Neuronal stem cell (in vitro differentiated cells): ENCODE data around the gene CXCL6.

ENCODE experiments used
- DNase-seq: peaks from one replicate; pipeline ENCODE4 v3.0.0-alpha.2; 2013; ENCODE audit warnings: low spot score
- H2AFZ ChIP-seq: one replicate; pipeline ENCODE4 v1.6.1; 2013; ENCODE audit warnings: mild to moderate bottlenecking, low read length, inconsistent platforms
- H2AK5ac ChIP-seq: 2 replicates; pipeline ENCODE4 v1.6.1; 2013; ENCODE audit warnings: low read depth, mild to moderate bottlenecking, inconsistent platforms, low read length, moderate library complexity, mixed read lengths
- H2BK120ac ChIP-seq: 2 replicates; pipeline ENCODE4 v1.6.1; 2013; ENCODE audit warnings: low read depth, mild to moderate bottlenecking, inconsistent platforms, low read length, moderate library complexity, mixed read lengths
- H2BK12ac ChIP-seq: one replicate; pipeline ENCODE4 v1.6.1; 2013; ENCODE audit warnings: low read length, inconsistent platforms
- H2BK15ac ChIP-seq: 2 replicates; pipeline ENCODE4 v1.6.1; 2013; ENCODE audit warnings: mild to moderate bottlenecking, low read length, inconsistent platforms, mixed read lengths
- H2BK5ac ChIP-seq: one replicate; pipeline ENCODE4 v1.6.1; 2013; ENCODE audit warnings: inconsistent platforms, mild to moderate bottlenecking, low read length, moderate library complexity
- H3K14ac ChIP-seq: one replicate; pipeline ENCODE4 v1.6.1; 2013; ENCODE audit warnings: low read length, inconsistent platforms
- H3K18ac ChIP-seq: 2 replicates; pipeline ENCODE4 v1.6.1; 2013; ENCODE audit warnings: low read length, inconsistent platforms
- H3K23ac ChIP-seq: 2 replicates; pipeline ENCODE4 v1.6.1; 2013; ENCODE audit warnings: low read depth, mild to moderate bottlenecking, mixed read lengths, low read length, inconsistent platforms; ENCODE audit not compliant: poor library complexity
- H3K27ac ChIP-seq: replicated peaks from 3 replicates; pipeline ENCODE4 v1.5.1; 2013; ENCODE audit warnings: low read length, inconsistent platforms
- H3K27me3 ChIP-seq, 3 experiments: 2 replicates each; pipeline ENCODE4 v1.6.1; 2013; ENCODE audit warnings: low read length in 3 of 3, mild to moderate bottlenecking in 2 of 3, inconsistent platforms in 1 of 3, low read depth in 1 of 3, mixed read lengths in 1 of 3, moderate library complexity in 1 of 3; ENCODE audit not compliant: control insufficient read depth in 3 of 3, insufficient read depth in 3 of 3
- H3K36me3 ChIP-seq, 2 donors: replicated peaks in 1 of 2; 2 replicates each; pipeline ENCODE4 v1.6.1; 2013; ENCODE audit warnings: low read length in 2 of 2; ENCODE audit not compliant: control insufficient read depth in 2 of 2, insufficient read depth in 2 of 2
- H3K4ac ChIP-seq: 2 replicates; pipeline ENCODE4 v1.6.1; 2013; ENCODE audit warnings: inconsistent platforms, mild to moderate bottlenecking, low read length, moderate library complexity
- H3K4me1 ChIP-seq, 2 donors: 1 replicate in 1 of 2; 2 replicates in 1 of 2; pipeline ENCODE4 v1.6.1; 2013; ENCODE audit warnings: low read length in 2 of 2, low read depth in 1 of 2; ENCODE audit not compliant: control insufficient read depth in 2 of 2, insufficient read depth in 1 of 2
- H3K4me2 ChIP-seq: one replicate; pipeline ENCODE4 v1.6.1; 2013; ENCODE audit warnings: mild to moderate bottlenecking, low read length, inconsistent platforms; ENCODE audit not compliant: insufficient read depth, poor library complexity, severe bottlenecking
- H3K4me3 ChIP-seq, 2 donors: 2 replicates each; pipeline ENCODE4 v1.5.1; 2013; ENCODE audit warnings: low read length in 2 of 2, mild to moderate bottlenecking in 2 of 2, inconsistent platforms in 1 of 2, moderate library complexity in 1 of 2
- H3K79me1 ChIP-seq: one replicate; pipeline ENCODE4 v1.6.1; 2013; ENCODE audit warnings: low read depth, mild to moderate bottlenecking, inconsistent platforms, low read length, moderate library complexity
- H3K9ac ChIP-seq: one replicate; pipeline ENCODE4 v1.6.1; 2013; ENCODE audit warnings: mild to moderate bottlenecking, low read depth, low read length, inconsistent platforms; ENCODE audit not compliant: poor library complexity
- H3K9me3 ChIP-seq, 2 donors: replicated peaks in 1 of 2; 2 replicates each; pipeline versions ENCODE3 to v1.6.1; 2013; ENCODE audit warnings: low read length in 2 of 2, mild to moderate bottlenecking in 2 of 2, inconsistent platforms in 1 of 2, low read depth in 1 of 2, mixed read lengths in 1 of 2, moderate library complexity in 1 of 2; ENCODE audit not compliant: control insufficient read depth in 2 of 2, insufficient read depth in 1 of 2
- H4K8ac ChIP-seq: one replicate; pipeline ENCODE4 v1.6.1; 2013; ENCODE audit warnings: low read depth, mild to moderate bottlenecking, inconsistent platforms, low read length, moderate library complexity
- H4K91ac ChIP-seq: one replicate; pipeline ENCODE4 v1.6.1; 2013; ENCODE audit warnings: low read length, low read depth, mild to moderate bottlenecking, inconsistent platforms; ENCODE audit not compliant: poor library complexity
- WGBS, 2 donors: extraction: QIAGEN DNeasy Blood & Tissue Kit; methylation state at CpG; one replicate each; pipeline ENCODE4 v1.1.7; 2013; ENCODE audit warnings: missing lambda C conversion rate in 2 of 2, mixed read lengths in 1 of 2; ENCODE audit not compliant: insufficient read length in 2 of 2, insufficient replicate concordance in 1 of 2; ENCODE audit errors: extremely low coverage in 2 of 2; 5-methylcytosine and 5-hydroxymethylcytosine counted together

The CXCL6 gene

DNA sequence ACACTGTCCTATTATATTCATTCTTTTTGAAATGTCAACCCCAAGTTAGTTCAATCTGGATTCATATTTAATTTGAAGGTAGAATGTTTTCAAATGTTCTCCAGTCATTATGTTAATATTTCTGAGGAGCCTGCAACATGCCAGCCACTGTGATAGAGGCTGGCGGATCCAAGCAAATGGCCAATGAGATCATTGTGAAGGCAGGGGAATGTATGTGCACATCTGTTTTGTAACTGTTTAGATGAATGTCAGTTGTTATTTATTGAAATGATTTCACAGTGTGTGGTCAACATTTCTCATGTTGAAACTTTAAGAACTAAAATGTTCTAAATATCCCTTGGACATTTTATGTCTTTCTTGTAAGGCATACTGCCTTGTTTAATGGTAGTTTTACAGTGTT is 34.3 kb downstream of the CXCL6 start:
- Histone ChIP-seq H3K4me1 (no peaks in the 10 kb centered on the region), H3K4me2 (no peak overlapping the region), H4K8ac (no peak overlapping the region), H2AFZ (no peak overlapping the region), H3K9me3 (no peaks in the 10 kb centered on the region), H3K9ac (no peak overlapping the region), H3K14ac (no peak overlapping the region), H2BK12ac (no peak overlapping the region), H3K23ac (no peak overlapping the region), H2BK15ac (no peak overlapping the region), H2BK5ac (no peak overlapping the region), H3K4me3 (no peak overlapping the region), H4K91ac (no peak overlapping the region), H2AK5ac (no peak overlapping the region), H3K18ac (no peak overlapping the region), H3K36me3 (no peaks in the 10 kb centered on the region), H3K79me1 (no peaks in the 10 kb centered on the region), H2BK120ac (no peak overlapping the region), H3K27ac (no peak overlapping the region), H3K27me3 (peaks cover 0 to 21% (median 21%) of the 10 kb centered on the region in 3 experiments), H3K4ac (no peak overlapping the region)
- no CpG with 5 or more reads among the region's 1 CpG for WGBS, 2 donors
- no peak for DNase-seq

DNA sequence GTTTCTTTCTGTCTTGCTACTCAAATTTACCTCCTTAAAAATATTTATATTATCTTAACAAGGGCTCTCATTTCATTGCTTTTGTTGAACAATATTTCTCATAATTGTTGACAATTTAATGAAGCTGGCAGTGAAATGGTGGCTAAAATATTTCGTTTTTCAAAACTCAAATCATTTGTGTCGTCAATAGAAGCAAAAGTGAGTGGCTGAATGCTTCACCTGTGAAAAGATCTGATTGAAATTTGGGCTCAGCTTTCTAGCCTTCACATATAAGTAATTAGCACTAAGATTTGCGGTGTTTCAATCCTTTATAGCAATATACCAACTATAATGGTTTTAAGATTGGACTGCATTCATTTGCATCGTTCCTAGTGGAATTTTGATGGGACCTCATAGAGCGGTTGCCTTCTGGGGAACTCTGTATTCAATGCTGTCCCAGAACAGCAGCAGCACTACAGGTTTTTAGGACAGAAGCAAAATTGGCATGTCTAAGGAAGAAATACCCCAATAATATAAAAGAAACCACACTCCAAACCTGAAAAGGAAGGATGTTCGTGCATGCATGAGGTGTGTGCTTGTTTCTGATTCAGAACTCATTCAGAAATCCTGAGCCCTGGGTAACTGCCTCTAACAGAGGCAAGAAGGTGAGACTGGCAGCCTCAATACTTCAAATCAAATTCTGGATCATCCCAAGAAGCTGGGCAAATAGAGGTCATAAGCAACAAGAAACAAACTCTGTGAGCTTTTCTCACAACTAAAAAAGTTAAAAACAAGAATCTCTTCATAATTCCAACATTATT is 35.2 kb downstream of the CXCL6 start:
- no CpG with 5 or more reads among the region's 6 CpGs for WGBS, 2 donors
- H3K79me1 ChIP-seq: no peaks in the 10 kb centered on the region
- no peak overlapping the region for H3K4me3 ChIP-seq
- peaks cover 0 to 21% (median 21%) of the 10 kb centered on the region in 3 experiments for H3K27me3 ChIP-seq
- no peak for DNase-seq
- no peak overlapping the region for H3K9ac ChIP-seq
- H4K91ac ChIP-seq: no peak overlapping the region
- no peak overlapping the region for H2BK15ac ChIP-seq
- no peak overlapping the region for H3K18ac ChIP-seq
- no peaks in the 10 kb centered on the region for H3K36me3 ChIP-seq
- no peak overlapping the region for H3K4me2 ChIP-seq
- H3K23ac ChIP-seq: no peak overlapping the region
- H3K27ac ChIP-seq: no peak overlapping the region
- H2AFZ ChIP-seq: no peak overlapping the region
- no peak overlapping the region for H4K8ac ChIP-seq
- H3K4ac ChIP-seq: no peak overlapping the region
- H2BK12ac ChIP-seq: no peak overlapping the region
- H2BK120ac ChIP-seq: no peak overlapping the region
- H3K9me3 ChIP-seq: no peaks in the 10 kb centered on the region
- no peak overlapping the region for H2BK5ac ChIP-seq
- H3K4me1 ChIP-seq: no peaks in the 10 kb centered on the region
- H3K14ac ChIP-seq: no peak overlapping the region
- no peak overlapping the region for H2AK5ac ChIP-seq

GRCh38 chr4:73872316-73873108 is 36.0 kb downstream of the CXCL6 start:
- Histone ChIP-seq H3K9ac (no peak overlapping the region), H3K9me3 (no peaks in the 10 kb centered on the region), H3K4ac (no peak overlapping the region), H3K36me3 (no peaks in the 10 kb centered on the region), H3K79me1 (no peaks in the 10 kb centered on the region), H3K27ac (no peak overlapping the region), H3K4me1 (no peaks in the 10 kb centered on the region), H2BK12ac (no peak overlapping the region), H3K14ac (no peak overlapping the region), H2AK5ac (no peak overlapping the region), H3K27me3 (peaks cover 0 to 21% (median 21%) of the 10 kb centered on the region in 3 experiments), H3K4me3 (no peak overlapping the region), H4K8ac (no peak overlapping the region), H3K4me2 (no peak overlapping the region), H2BK15ac (no peak overlapping the region), H2BK120ac (no peak overlapping the region), H4K91ac (no peak overlapping the region), H2BK5ac (no peak overlapping the region), H3K23ac (no peak overlapping the region), H3K18ac (no peak overlapping the region), H2AFZ (no peak overlapping the region)
- DNase-seq: no peak
- WGBS, 2 donors: no CpG with 5 or more reads among the region's 2 CpGs

- no peak overlapping the region for H4K91ac ChIP-seq
- H3K18ac ChIP-seq: no peak overlapping the region
- no peak overlapping the region for H3K14ac ChIP-seq
- no peak overlapping the region for H3K4me2 ChIP-seq
- no CpG with 5 or more reads among the region's 2 CpGs for WGBS, 2 donors
- H3K4me3 ChIP-seq: no peak overlapping the region
- no peak overlapping the region for H3K27ac ChIP-seq
- no peak overlapping the region for H4K8ac ChIP-seq
- no peak overlapping the region for H2BK5ac ChIP-seq
- H2AK5ac ChIP-seq: no peak overlapping the region
- no peak overlapping the region for H2BK12ac ChIP-seq
- H3K4ac ChIP-seq: no peak overlapping the region
- H3K9ac ChIP-seq: no peak overlapping the region
- no peaks in the 10 kb centered on the region for H3K9me3 ChIP-seq
- no peak overlapping the region for H2AFZ ChIP-seq
- H3K27me3 ChIP-seq: peaks cover 0 to 14% (median 10%) of the 10 kb centered on the region in 3 experiments
- no peak overlapping the region for H2BK15ac ChIP-seq
- no peaks in the 10 kb centered on the region for H3K36me3 ChIP-seq
- H2BK120ac ChIP-seq: no peak overlapping the region
- no peak for DNase-seq
- no peak overlapping the region for H3K23ac ChIP-seq
- no peaks in the 10 kb centered on the region for H3K4me1 ChIP-seq
- no peaks in the 10 kb centered on the region for H3K79me1 ChIP-seq
These were observed 37.9 kb downstream of the CXCL6 start for GRCh38 chr4:73874386-73874785.
